IgD-negative memory B cell (primary cell): ENCODE data around the gene BCL3. TPM values are rescaled to one million over a fixed set of nuclear protein-coding genes. Genes with fewer than 3 reads are reported as not detected.
"Not testable (repeated sequence)": the region's sequence is repeated elsewhere in the genome, so short reads cannot be mapped to it uniquely, and the experiment has no call there.

ENCODE experiments used
- H3K27ac Mint-ChIP-seq, 3 donors: one replicate each; pipeline ENCODE4 v1.8.0; 2020 to 2022; ENCODE audit warnings: mild to moderate bottlenecking in 3 of 3, mixed read lengths in 3 of 3, moderate library complexity in 1 of 3
- H3K27me3 Mint-ChIP-seq: one replicate; pipeline ENCODE4 v1.8.0; 2021; ENCODE audit warnings: mixed read lengths
- H3K36me3 Mint-ChIP-seq: one replicate; pipeline ENCODE4 v1.8.0; 2020; ENCODE audit warnings: mild to moderate bottlenecking, mixed read lengths
- H3K4me1 Mint-ChIP-seq, 3 donors: one replicate each; pipeline ENCODE4 v1.8.0; 2020 to 2022; ENCODE audit warnings: mixed read lengths in 3 of 3, mild to moderate bottlenecking in 1 of 3
- H3K4me3 Mint-ChIP-seq, 4 donors: one replicate each; pipeline ENCODE4 v1.8.0; 2020 to 2022; ENCODE audit warnings: mild to moderate bottlenecking in 4 of 4, mixed read lengths in 4 of 4, moderate library complexity in 3 of 4
- H3K9me3 Mint-ChIP-seq, 3 donors: one replicate each; pipeline ENCODE4 v1.8.0; 2020 to 2021; ENCODE audit warnings: mixed read lengths in 3 of 3, mild to moderate bottlenecking in 1 of 3
- polyA plus RNA-seq: library from polyadenylated mRNA; unstranded; fragments of 300-500 nt; fragmentation: Illumina TruSeq; gene quantifications from one replicate; pipeline ENCODE4 v1.2.3, GENCODE V29; 2021

The BCL3 gene, protein sequence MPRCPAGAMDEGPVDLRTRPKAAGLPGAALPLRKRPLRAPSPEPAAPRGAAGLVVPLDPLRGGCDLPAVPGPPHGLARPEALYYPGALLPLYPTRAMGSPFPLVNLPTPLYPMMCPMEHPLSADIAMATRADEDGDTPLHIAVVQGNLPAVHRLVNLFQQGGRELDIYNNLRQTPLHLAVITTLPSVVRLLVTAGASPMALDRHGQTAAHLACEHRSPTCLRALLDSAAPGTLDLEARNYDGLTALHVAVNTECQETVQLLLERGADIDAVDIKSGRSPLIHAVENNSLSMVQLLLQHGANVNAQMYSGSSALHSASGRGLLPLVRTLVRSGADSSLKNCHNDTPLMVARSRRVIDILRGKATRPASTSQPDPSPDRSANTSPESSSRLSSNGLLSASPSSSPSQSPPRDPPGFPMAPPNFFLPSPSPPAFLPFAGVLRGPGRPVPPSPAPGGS
- polyA plus RNA-seq = 12.6 TPM

DNA sequence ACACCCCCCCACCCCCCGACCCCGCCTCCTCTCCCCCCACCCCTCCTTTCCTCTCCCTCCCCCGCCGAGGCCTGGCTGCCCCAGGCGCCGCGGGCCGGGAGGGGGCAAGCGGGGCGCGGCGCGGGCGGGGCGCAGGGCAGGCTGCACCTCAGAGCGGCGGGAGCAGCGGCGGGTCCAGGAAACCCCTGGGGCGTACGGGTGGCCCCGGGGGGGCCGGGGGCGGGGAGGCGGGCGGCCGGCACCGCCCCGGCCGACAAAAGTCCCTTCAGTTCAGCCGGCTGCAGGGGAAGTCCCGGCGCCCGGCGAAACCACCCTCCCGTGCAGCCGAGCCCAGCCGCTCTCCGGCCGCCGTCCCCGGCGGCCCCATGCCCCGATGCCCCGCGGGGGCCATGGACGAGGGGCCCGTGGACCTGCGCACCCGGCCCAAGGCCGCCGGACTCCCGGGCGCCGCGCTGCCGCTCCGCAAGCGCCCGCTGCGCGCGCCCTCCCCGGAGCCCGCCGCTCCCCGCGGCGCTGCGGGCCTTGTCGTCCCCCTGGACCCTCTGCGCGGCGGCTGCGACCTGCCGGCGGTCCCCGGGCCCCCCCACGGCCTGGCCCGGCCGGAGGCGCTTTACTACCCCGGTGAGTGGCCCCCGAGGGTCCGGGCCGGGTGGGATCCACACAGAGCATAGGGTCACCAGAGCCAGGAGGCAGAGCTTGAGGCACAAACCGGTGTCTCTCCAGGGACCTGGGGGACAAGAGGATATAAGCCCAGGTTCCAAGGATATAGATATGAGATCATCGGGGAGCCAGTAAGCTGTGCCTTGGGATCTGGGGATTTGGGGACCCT is at the start of gene BCL3:
Gene BCL3, plus strand, starts transcription at position 283 of the 829 bp plus-strand sequence. Its CDS starts 83 bp downstream, at position 366.
- Mint-ChIP-seq H3K27me3 (no peaks in the 10 kb centered on the region), H3K4me3 (peak within 1 kb of the TSS; percentile 91 to 98 (median 94)), H3K4me1 (peaks cover 34 to 47% (median 35%) of the 10 kb centered on the region in 3 donors), H3K36me3 (peaks cover 4% of the 10 kb centered on the region), H3K27ac (peak within 1 kb of the TSS; percentile 96 to 99 (median 97)), H3K9me3 (no peaks in the 10 kb centered on the region)

GRCh38 chr19:44700547-44700946 is 48.0 kb upstream of the BCL3 start:
- H3K27ac Mint-ChIP-seq = no peak overlapping the region
- H3K4me1 Mint-ChIP-seq = peaks cover 0 to 2% (median 0%) of the 10 kb centered on the region in 3 donors
- peaks cover 7% of the 10 kb centered on the region for H3K27me3 Mint-ChIP-seq
- H3K36me3 Mint-ChIP-seq = peaks cover 1% of the 10 kb centered on the region
- H3K4me3 Mint-ChIP-seq = no peak overlapping the region
- H3K9me3 Mint-ChIP-seq = no peaks in the 10 kb centered on the region

- peaks cover 7% of the 10 kb centered on the region for H3K27me3 Mint-ChIP-seq
- no peak overlapping the region for H3K27ac Mint-ChIP-seq
- H3K4me3 Mint-ChIP-seq = no peak overlapping the region
- no peaks in the 10 kb centered on the region for H3K9me3 Mint-ChIP-seq
- H3K36me3 Mint-ChIP-seq = peaks cover 1% of the 10 kb centered on the region
- H3K4me1 Mint-ChIP-seq = peaks cover 0 to 2% (median 0%) of the 10 kb centered on the region in 3 donors
Measured at GRCh38 chr19:44701228-44701627, 47.3 kb upstream of the BCL3 start.

DNA sequence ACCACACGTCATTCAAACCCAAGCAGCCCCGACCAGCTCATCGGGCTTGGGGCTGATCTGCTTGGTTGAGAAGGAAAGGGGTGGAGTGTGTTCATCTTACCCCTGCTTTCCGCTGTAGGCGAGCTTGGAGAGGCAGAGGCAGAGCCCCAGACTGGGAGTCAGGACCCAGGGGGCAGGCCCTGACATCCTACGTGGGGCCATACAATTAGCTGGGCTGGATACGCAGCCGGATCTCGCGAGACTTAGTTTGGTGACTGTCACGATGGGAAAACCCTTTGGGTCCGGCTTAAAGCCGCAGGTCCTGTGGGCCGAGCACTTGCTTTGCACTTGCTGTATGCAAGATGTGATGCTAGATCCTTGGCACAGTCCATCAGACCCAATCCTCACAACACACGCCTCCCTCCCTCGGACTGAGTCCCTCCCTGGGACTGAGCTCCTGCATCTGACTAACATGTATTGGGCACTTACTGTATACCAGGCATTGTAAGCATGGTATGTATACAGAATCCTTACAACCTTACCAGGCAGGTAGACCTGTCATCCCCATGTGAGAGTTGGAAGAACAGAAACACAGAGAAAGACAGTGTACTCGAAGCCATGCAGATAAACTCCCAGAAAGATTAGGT is 45.8 kb upstream of the BCL3 start:
- no peaks in the 10 kb centered on the region for H3K9me3 Mint-ChIP-seq
- no peak overlapping the region for H3K27ac Mint-ChIP-seq
- peaks cover 7% of the 10 kb centered on the region for H3K27me3 Mint-ChIP-seq
- no peaks in the 10 kb centered on the region for H3K36me3 Mint-ChIP-seq
- H3K4me1 Mint-ChIP-seq = no peaks in the 10 kb centered on the region
- H3K4me3 Mint-ChIP-seq = no peak overlapping the region

DNA sequence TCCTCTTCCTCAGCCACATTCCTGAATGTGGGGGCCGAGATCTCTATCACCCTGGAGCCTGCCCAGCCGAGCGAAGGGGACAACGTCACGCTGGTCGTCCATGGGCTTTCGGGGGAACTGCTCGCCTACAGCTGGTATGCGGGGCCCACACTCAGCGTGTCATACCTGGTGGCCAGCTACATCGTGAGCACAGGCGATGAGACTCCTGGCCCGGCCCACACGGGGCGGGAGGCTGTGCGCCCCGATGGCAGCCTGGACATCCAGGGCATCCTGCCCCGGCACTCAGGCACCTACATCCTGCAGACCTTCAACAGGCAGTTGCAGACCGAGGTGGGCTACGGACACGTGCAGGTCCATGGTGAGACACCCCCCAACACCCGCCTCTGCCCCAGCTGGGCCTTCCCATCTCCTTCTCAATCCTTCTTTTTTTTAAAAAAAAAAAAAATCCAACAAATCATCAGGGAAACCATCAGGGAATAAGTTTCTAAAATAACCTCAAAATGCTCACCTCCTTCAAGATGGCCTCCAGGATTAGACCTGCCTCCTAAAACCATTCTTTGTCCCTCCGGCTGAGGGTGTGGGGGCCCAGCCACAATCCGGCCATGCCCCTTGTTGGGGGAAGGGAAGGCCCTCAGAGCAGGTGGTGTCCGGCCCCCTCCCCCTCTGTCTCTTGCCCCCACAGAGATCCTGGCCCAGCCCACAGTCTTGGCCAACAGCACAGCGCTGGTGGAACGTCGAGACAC is 45.0 kb upstream of the BCL3 start:
- H3K36me3 Mint-ChIP-seq = no peaks in the 10 kb centered on the region
- H3K9me3 Mint-ChIP-seq = no peaks in the 10 kb centered on the region
- no peak overlapping the region for H3K27ac Mint-ChIP-seq
- no peaks in the 10 kb centered on the region for H3K4me1 Mint-ChIP-seq
- no peaks in the 10 kb centered on the region for H3K27me3 Mint-ChIP-seq
- H3K4me3 Mint-ChIP-seq = no peak overlapping the region

GRCh38 chr19:44704982-44705381 is 43.5 kb upstream of the BCL3 start:
- Mint-ChIP-seq H3K9me3 (no peaks in the 10 kb centered on the region), H3K27me3 (no peaks in the 10 kb centered on the region), H3K4me3 (no peak overlapping the region), H3K4me1 (no peaks in the 10 kb centered on the region), H3K36me3 (no peaks in the 10 kb centered on the region), H3K27ac (no peak overlapping the region)

DNA sequence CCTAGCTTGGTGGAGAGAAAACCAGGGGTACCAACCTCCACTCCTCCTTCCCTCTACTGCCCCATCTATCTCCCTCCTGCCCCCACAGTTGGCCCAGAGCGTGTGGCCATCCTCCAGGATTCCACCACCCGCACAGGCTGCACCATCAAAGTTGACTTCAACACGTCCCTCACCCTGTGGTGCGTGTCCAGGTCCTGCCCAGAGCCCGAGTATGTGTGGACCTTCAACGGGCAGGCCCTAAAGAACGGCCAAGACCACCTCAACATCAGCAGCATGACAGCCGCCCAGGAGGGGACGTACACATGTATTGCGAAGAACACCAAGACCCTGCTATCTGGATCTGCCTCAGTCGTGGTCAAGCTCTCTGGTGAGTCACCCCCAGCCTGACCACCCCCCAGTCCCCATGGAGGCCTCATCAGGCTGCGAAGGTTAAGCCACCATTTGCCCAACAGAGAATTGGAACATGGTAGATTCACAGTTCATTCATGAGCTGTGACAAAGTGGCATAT is 43.0 kb upstream of the BCL3 start:
- H3K9me3 Mint-ChIP-seq = peaks cover 0 to 3% (median 0%) of the 10 kb centered on the region in 3 donors
- H3K27ac Mint-ChIP-seq = no peak overlapping the region
- no peaks in the 10 kb centered on the region for H3K36me3 Mint-ChIP-seq
- H3K4me3 Mint-ChIP-seq = no peak overlapping the region
- no peaks in the 10 kb centered on the region for H3K27me3 Mint-ChIP-seq
- no peaks in the 10 kb centered on the region for H3K4me1 Mint-ChIP-seq

DNA sequence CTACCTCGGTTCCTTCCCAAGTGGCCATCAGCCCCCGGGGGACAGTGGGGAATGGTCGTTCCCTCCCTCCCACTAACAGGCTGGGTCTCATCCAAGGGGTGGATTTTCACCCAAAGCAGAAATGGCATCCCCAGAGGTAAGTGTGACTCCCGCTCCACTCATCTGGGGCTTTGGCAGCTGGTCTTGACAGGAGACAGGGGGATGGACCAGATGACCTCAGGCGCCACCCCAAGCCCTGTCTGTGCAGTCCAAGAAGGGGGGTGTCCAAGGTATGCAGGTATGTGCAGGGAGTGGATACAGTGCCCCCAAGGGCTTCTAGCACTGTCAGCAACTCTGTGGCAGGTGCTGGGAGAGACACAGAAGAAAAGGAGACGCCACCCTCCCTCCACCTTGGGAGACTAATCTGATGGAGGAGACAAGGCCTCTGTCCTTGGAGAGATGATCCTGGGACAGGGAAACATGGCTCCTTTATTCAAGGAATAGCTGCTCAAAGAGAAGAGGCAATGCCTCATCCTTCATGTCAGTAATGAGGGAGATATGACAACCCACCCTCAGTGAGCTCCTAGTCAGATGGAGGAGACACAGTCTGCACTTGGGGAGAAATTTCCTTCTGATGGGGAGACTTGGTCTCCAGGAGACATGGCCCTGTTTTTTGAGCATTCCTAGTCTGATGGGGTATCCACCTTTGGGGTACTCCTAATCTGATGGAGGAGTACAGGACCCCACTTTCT is 41.8 kb upstream of the BCL3 start:
- no peak overlapping the region for H3K4me3 Mint-ChIP-seq
- H3K27me3 Mint-ChIP-seq = peaks cover 7% of the 10 kb centered on the region
- H3K4me1 Mint-ChIP-seq = no peaks in the 10 kb centered on the region
- no peaks in the 10 kb centered on the region for H3K36me3 Mint-ChIP-seq
- H3K27ac Mint-ChIP-seq = no peak overlapping the region
- H3K9me3 Mint-ChIP-seq = peaks cover 0 to 4% (median 0%) of the 10 kb centered on the region in 3 donors

- Mint-ChIP-seq H3K4me1 (peaks cover 0 to 1% (median 0%) of the 10 kb centered on the region in 3 donors), H3K4me3 (no peak overlapping the region), H3K36me3 (peaks cover 2% of the 10 kb centered on the region), H3K27me3 (peaks cover 7% of the 10 kb centered on the region), H3K27ac (no peak overlapping the region), H3K9me3 (peaks cover 0 to 4% (median 0%) of the 10 kb centered on the region in 3 donors)
Measured at GRCh38 chr19:44707794-44708193, 40.7 kb upstream of the BCL3 start.

- peaks cover 0 to 1% (median 0%) of the 10 kb centered on the region in 3 donors for H3K4me1 Mint-ChIP-seq
- peaks cover 7% of the 10 kb centered on the region for H3K27me3 Mint-ChIP-seq
- H3K36me3 Mint-ChIP-seq = peaks cover 2% of the 10 kb centered on the region
- H3K27ac Mint-ChIP-seq = no peak overlapping the region
- peaks cover 0 to 4% (median 0%) of the 10 kb centered on the region in 3 donors for H3K9me3 Mint-ChIP-seq
- H3K4me3 Mint-ChIP-seq = no peak overlapping the region
Measured at GRCh38 chr19:44708940-44709339, 39.6 kb upstream of the BCL3 start.

DNA sequence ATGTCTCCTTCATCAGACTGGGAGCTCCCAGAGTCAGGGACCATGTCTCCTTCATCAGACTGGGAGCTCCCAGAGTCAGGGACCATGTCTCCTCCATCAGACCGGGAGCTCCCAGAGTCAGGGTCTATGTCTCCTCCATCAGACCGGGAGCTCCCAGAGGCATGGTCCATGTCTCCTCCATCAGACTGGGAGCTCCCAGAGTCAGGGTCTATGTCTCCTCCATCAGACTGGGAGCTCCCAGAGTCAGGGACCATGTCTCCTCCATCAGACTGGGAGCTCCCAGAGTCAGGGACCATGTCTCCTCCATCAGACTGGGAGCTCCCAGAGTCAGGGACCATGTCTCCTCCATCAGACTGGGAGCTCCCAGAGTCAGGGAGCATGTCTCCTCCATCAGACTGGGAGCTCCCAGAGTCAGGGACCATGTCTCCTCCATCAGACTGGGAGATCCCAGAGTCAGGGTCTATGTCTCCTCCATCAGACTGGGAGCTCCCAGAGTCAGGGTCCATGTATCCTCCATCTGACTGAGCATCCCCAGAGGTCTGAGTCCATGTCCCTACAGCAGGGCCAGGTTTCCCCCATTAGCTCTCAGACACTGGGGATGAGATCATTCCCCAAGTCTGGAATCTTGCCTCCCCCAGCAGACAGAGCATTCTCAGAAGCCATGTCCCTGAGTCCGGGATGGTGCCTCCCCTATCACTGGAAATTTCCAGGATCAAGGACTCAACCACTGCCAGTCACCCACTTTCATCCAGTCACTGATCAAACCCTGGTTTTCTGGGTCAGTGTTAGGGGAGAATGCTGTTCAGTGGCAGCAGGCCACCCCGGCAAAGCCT is 38.9 kb upstream of the BCL3 start:
- not testable (repeated sequence) for H3K36me3 Mint-ChIP-seq, H3K27me3 Mint-ChIP-seq, H3K4me1 Mint-ChIP-seq, H3K27ac Mint-ChIP-seq, H3K9me3 Mint-ChIP-seq, H3K4me3 Mint-ChIP-seq

- Mint-ChIP-seq H3K36me3 (peaks cover 2% of the 10 kb centered on the region), H3K4me1 (peaks cover 0 to 1% (median 0%) of the 10 kb centered on the region in 3 donors), H3K27me3 (peaks cover 7% of the 10 kb centered on the region), H3K27ac (no peak overlapping the region), H3K4me3 (no peak overlapping the region), H3K9me3 (peaks cover 0 to 8% (median 4%) of the 10 kb centered on the region in 3 donors)
Measured at GRCh38 chr19:44710483-44710882, 38.0 kb upstream of the BCL3 start.

GRCh38 chr19:44712864-44713515 is 35.5 kb upstream of the BCL3 start:
- peaks cover 0 to 1% (median 0%) of the 10 kb centered on the region in 3 donors for H3K4me1 Mint-ChIP-seq
- no peak overlapping the region for H3K4me3 Mint-ChIP-seq
- H3K36me3 Mint-ChIP-seq = peaks cover 2% of the 10 kb centered on the region
- peaks cover 0 to 14% (median 4%) of the 10 kb centered on the region in 3 donors for H3K9me3 Mint-ChIP-seq
- H3K27ac Mint-ChIP-seq = no peak overlapping the region
- H3K27me3 Mint-ChIP-seq = peaks cover 7% of the 10 kb centered on the region
